Muscle of leg (tissue), 11 donors: Measurements from ENCODE around the gene PRRT2. TPM values are rescaled to one million over a fixed set of nuclear protein-coding genes. Genes with fewer than 3 reads are reported as not detected.

Experiments
- DNase-seq: peaks from one replicate; pipeline ENCODE4 v3.0.0; 2013
- H3K27ac ChIP-seq: one replicate; pipeline ENCODE4 v1.5.1; 2013; ENCODE audit warnings: mild to moderate bottlenecking, low read length, control low read depth
- H3K27me3 ChIP-seq: one replicate; pipeline ENCODE4 v1.6.1; 2013; ENCODE audit warnings: low read length; ENCODE audit not compliant: control insufficient read depth, insufficient read depth
- H3K36me3 ChIP-seq: one replicate; pipeline ENCODE4 v1.6.1; 2013; ENCODE audit warnings: low read length; ENCODE audit not compliant: control insufficient read depth, insufficient read depth
- H3K4me1 ChIP-seq: one replicate; pipeline ENCODE4 v1.6.1; 2013; ENCODE audit warnings: low read length; ENCODE audit not compliant: control insufficient read depth, insufficient read depth
- H3K4me3 ChIP-seq: one replicate; pipeline ENCODE4 v1.5.1; 2013; ENCODE audit warnings: low read length, control low read depth
- H3K9me3 ChIP-seq: replicated peaks from 2 replicates; pipeline ENCODE4 v1.6.1; 2013; ENCODE audit warnings: low read depth, low read length; ENCODE audit not compliant: control insufficient read depth
- WGBS: methylation state at CpG from one replicate; pipeline ENCODE4 v1.1.5; 2013; ENCODE audit warnings: missing lambda C conversion rate; ENCODE audit not compliant: insufficient coverage; 5-methylcytosine and 5-hydroxymethylcytosine counted together
- polyA plus RNA-seq, 8 donors: library from polyadenylated mRNA; unstranded; fragments of 120-200 nt; gene quantifications; one replicate each; pipeline versions ENCODE4 v1.2.1 to v1.2.3, GENCODE V29; 2013; ENCODE audit warnings: inconsistent platforms in 1 of 8, low replicate concordance in 1 of 8; ENCODE audit not compliant: insufficient read length in 8 of 8, insufficient read depth in 1 of 8
- total RNA-seq: library from RNA; stranded (reverse); fragments of 120-200 nt; gene quantifications from one replicate; pipeline ENCODE4 v1.2.4, GENCODE V29; 2013

The PRRT2 gene
- total and polyA plus RNA-seq, 9 donors = 8.3 to 28.5 (median 17.7) TPM

GRCh38 chr16:29844575-29845331 lies 32.8 kb downstream of the PRRT2 start:
- H3K36me3 ChIP-seq = peaks cover 27% of the 10 kb centered on the region
- DNase-seq = no peak
- H3K9me3 ChIP-seq = no peaks in the 10 kb centered on the region
- H3K27me3 ChIP-seq = no peaks in the 10 kb centered on the region
- no peak overlapping the region for H3K4me3 ChIP-seq
- H3K4me1 ChIP-seq = no peaks in the 10 kb centered on the region
- no peak overlapping the region for H3K27ac ChIP-seq
- WGBS = 79% methylated on average over 18 of the region's 28 CpGs

GRCh38 chr16:29845656-29846055 lies 33.7 kb downstream of the PRRT2 start:
- H3K4me1 ChIP-seq = no peaks in the 10 kb centered on the region
- 91% methylated on average over 18 of the region's 18 CpGs for WGBS
- no peaks in the 10 kb centered on the region for H3K27me3 ChIP-seq
- peaks cover 27% of the 10 kb centered on the region for H3K36me3 ChIP-seq
- no peak for DNase-seq
- no peaks in the 10 kb centered on the region for H3K9me3 ChIP-seq
- H3K4me3 ChIP-seq = no peak overlapping the region
- H3K27ac ChIP-seq = no peak overlapping the region

- 26% methylated on average over 8 of the region's 15 CpGs for WGBS
- Histone ChIP-seq H3K4me3 (no peak overlapping the region), H3K4me1 (no peaks in the 10 kb centered on the region), H3K27ac (no peak overlapping the region), H3K27me3 (no peaks in the 10 kb centered on the region), H3K9me3 (no peaks in the 10 kb centered on the region), H3K36me3 (peaks cover 23% of the 10 kb centered on the region)
- DNase-seq = peak; percentile 55
Observed at GRCh38 chr16:29848420-29849297, 36.7 kb downstream of the PRRT2 start.

GRCh38 chr16:29849505-29849904 lies 37.5 kb downstream of the PRRT2 start:
- Histone ChIP-seq H3K4me3 (no peak overlapping the region), H3K9me3 (no peaks in the 10 kb centered on the region), H3K4me1 (no peaks in the 10 kb centered on the region), H3K36me3 (peaks cover 21% of the 10 kb centered on the region), H3K27me3 (no peaks in the 10 kb centered on the region), H3K27ac (no peak overlapping the region)
- no peak for DNase-seq
- WGBS = 17% methylated on average over 1 of the region's 5 CpGs

GRCh38 chr16:29850998-29851397 lies 39.0 kb downstream of the PRRT2 start:
- H3K4me3 ChIP-seq = no peak overlapping the region
- DNase-seq = no peak
- H3K27me3 ChIP-seq = no peaks in the 10 kb centered on the region
- H3K36me3 ChIP-seq = peaks cover 9% of the 10 kb centered on the region
- no peaks in the 10 kb centered on the region for H3K4me1 ChIP-seq
- H3K27ac ChIP-seq = no peak overlapping the region
- no peaks in the 10 kb centered on the region for H3K9me3 ChIP-seq
- no CpG with 5 or more reads among the region's 3 CpGs for WGBS

- Histone ChIP-seq H3K27me3 (no peaks in the 10 kb centered on the region), H3K4me1 (peaks cover 2% of the 10 kb centered on the region), H3K27ac (peak overlapping the region; percentile 32), H3K36me3 (peaks cover 2% of the 10 kb centered on the region), H3K9me3 (no peaks in the 10 kb centered on the region), H3K4me3 (no peak overlapping the region)
- DNase-seq = peak; percentile 87
- WGBS = no CpG with 5 or more reads among the region's 7 CpGs
Observed at GRCh38 chr16:29852654-29853053, 40.7 kb downstream of the PRRT2 start.

- Histone ChIP-seq H3K4me3 (no peak overlapping the region), H3K9me3 (no peaks in the 10 kb centered on the region), H3K27ac (no peak overlapping the region), H3K36me3 (peaks cover 12% of the 10 kb centered on the region), H3K4me1 (peaks cover 2% of the 10 kb centered on the region), H3K27me3 (no peaks in the 10 kb centered on the region)
- DNase-seq = no peak
- WGBS = 84% methylated on average over 3 of the region's 5 CpGs
Observed at GRCh38 chr16:29854520-29855100, 42.6 kb downstream of the PRRT2 start.

- no peak overlapping the region for H3K27ac ChIP-seq
- peaks cover 7% of the 10 kb centered on the region for H3K4me1 ChIP-seq
- no peaks in the 10 kb centered on the region for H3K9me3 ChIP-seq
- H3K27me3 ChIP-seq = no peaks in the 10 kb centered on the region
- WGBS = 80% methylated on average over 2 of the region's 7 CpGs
- no peak overlapping the region for H3K4me3 ChIP-seq
- peaks cover 28% of the 10 kb centered on the region for H3K36me3 ChIP-seq
- DNase-seq = no peak
Observed at GRCh38 chr16:29857133-29857760, 45.3 kb downstream of the PRRT2 start.

- H3K9me3 ChIP-seq = no peaks in the 10 kb centered on the region
- 78% methylated on average over 5 of the region's 10 CpGs for WGBS
- peaks cover 28% of the 10 kb centered on the region for H3K36me3 ChIP-seq
- H3K4me1 ChIP-seq = peaks cover 10% of the 10 kb centered on the region
- no peaks in the 10 kb centered on the region for H3K27me3 ChIP-seq
- no peak overlapping the region for H3K4me3 ChIP-seq
- DNase-seq = no peak
- H3K27ac ChIP-seq = no peak overlapping the region
Observed at GRCh38 chr16:29858149-29858849, 46.3 kb downstream of the PRRT2 start.
